ENCODE measurements around the gene RUNX2. TPM values are rescaled to one million over a fixed set of nuclear protein-coding genes. Genes with fewer than 3 reads are reported as not detected.

The RUNX2 gene
- polyA plus RNA-seq, 1 of the 3 experiments (the other 2 are of a cell fraction): 4.4 TPM

- Histone ChIP-seq H3K4me3 (ENCODE audit: low read depth in 2 of 2, low read length in 1 of 2) (no peak overlapping the region), H3K36me3 (replicated peaks in 1 of 2; ENCODE audit: control insufficient read depth in 1 of 2, insufficient read depth in 2 of 2, low read length in 1 of 2) (no peaks in the 10 kb centered on the region), H3K79me2 (ENCODE audit: insufficient read depth) (no peaks in the 10 kb centered on the region), H3K27ac (ENCODE audit: low read depth in 2 of 2, low read length in 1 of 2) (no peak overlapping the region), H3K9ac (no peak overlapping the region), H3K4me2 (no peak overlapping the region), H3K9me3 (no peaks in the 10 kb centered on the region), H3K9me2 (no peaks in the 10 kb centered on the region), H2AFZ (ENCODE audit: low read depth) (no peak overlapping the region), H4K20me1 (ENCODE audit: insufficient read depth) (no peaks in the 10 kb centered on the region), H3K4me1 (ENCODE audit: control insufficient read depth in 1 of 2, insufficient read depth in 2 of 2, low read depth in 1 of 2, low read length in 1 of 2) (peaks cover 0 to 10% of the 10 kb centered on the region in 2 experiments; a peak in 1 of 4 replicates), H3F3A (replicated peaks; ENCODE audit: insufficient read depth) (peaks cover 3% of the 10 kb centered on the region), H3K27me3 (ENCODE audit: insufficient read depth) (no peaks in the 10 kb centered on the region)
- DNase-seq: no peak
- WGBS (ENCODE audit: low lambda C conversion rate): 65% methylated on average over 3 of the region's 3 CpGs
- POLR2A ChIA-PET: no interaction called here
- TF ChIP-seq NRF1 (IDR thresholded peaks at IDR 0.05; ENCODE audit: low read depth, low read length) (no peak), MXI1 (IDR thresholded peaks at IDR 0.05; ENCODE audit: low read depth, low read length) (no peak), JUND (IDR thresholded peaks at IDR 0.05) (no peak), CHD2 (IDR thresholded peaks at IDR 0.05; ENCODE audit: low read length, partially characterized antibody) (no peak), TEAD4 (IDR thresholded peaks at IDR 0.05; ENCODE audit: borderline replicate concordance, insufficient read depth) (no peak), ELF1 (IDR thresholded peaks at IDR 0.05) (no peak), REST (IDR thresholded peaks at IDR 0.05; ENCODE audit: low read depth, low read length) (no peak), GATA2 (CRISPR knock-in tag; IDR thresholded peaks at IDR 0.05) (no peak), TAF1 (IDR thresholded peaks at IDR 0.05; ENCODE audit: borderline replicate concordance, low read depth, low read length) (no peak), FOXJ3 (CRISPR knock-in tag; IDR thresholded peaks at IDR 0.05) (no peak)
- TF ChIP-seq, protein P1, sequence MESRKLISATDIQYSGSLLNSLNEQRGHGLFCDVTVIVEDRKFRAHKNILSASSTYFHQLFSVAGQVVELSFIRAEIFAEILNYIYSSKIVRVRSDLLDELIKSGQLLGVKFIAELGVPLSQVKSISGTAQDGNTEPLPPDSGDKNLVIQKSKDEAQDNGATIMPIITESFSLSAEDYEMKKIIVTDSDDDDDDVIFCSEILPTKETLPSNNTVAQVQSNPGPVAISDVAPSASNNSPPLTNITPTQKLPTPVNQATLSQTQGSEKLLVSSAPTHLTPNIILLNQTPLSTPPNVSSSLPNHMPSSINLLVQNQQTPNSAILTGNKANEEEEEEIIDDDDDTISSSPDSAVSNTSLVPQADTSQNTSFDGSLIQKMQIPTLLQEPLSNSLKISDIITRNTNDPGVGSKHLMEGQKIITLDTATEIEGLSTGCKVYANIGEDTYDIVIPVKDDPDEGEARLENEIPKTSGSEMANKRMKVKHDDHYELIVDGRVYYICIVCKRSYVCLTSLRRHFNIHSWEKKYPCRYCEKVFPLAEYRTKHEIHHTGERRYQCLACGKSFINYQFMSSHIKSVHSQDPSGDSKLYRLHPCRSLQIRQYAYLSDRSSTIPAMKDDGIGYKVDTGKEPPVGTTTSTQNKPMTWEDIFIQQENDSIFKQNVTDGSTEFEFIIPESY (IDR thresholded peaks at IDR 0.05; ENCODE audit: borderline replicate concordance, low read depth): no peak
- TF ChIP-seq, protein P2, sequence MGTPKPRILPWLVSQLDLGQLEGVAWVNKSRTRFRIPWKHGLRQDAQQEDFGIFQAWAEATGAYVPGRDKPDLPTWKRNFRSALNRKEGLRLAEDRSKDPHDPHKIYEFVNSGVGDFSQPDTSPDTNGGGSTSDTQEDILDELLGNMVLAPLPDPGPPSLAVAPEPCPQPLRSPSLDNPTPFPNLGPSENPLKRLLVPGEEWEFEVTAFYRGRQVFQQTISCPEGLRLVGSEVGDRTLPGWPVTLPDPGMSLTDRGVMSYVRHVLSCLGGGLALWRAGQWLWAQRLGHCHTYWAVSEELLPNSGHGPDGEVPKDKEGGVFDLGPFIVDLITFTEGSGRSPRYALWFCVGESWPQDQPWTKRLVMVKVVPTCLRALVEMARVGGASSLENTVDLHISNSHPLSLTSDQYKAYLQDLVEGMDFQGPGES (IDR thresholded peaks at IDR 0.05; ENCODE audit: low read depth, low read length): no peak
- CTCF ChIA-PET: no interaction called here
These were observed 315.0 kb downstream of the RUNX2 start for GRCh38 chr6:45643126-45643525.
